ENCODE measurements around the gene MRTFA. TPM values are rescaled to one million over a fixed set of nuclear protein-coding genes. Genes with fewer than 3 reads are reported as not detected.

Gene MRTFA
- total RNA-seq, 2 donors from 2014 or later = 71.8 to 129 TPM

DNA sequence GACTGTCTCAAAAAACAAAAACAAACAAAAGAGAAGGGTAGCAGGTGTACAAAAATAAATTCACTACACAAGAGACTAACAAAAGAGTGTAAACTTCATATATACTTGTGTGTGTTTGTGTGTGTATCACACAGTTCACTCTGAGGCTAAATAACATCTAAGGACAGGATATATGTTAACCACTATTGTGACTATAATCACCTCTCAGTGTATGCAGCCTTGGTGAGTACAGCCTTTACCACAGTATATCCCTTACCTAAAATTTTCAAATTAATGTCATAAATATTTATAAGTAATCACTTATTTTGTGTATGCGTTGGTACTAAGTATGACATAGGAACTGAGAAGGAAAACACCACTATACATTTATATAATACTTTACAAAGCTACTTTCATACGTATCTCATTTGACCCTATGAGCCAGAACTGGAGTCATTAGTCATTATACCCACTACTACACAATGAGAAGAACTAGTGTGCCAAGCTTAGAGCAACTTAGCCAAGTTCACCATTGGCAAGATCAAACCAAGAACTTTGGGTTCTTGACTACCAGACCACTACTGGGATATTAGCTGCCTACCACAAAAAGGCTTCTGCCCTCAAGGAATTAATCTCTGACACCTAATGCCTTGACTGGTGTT, 149.4 kb downstream of the MRTFA start:
- Histone ChIP-seq H3K4me3 (no peak overlapping the region), H3K36me3 (no peaks in the 10 kb centered on the region), H3K27me3 (replicated peaks; ENCODE audit: insufficient read depth) (no peaks in the 10 kb centered on the region), H3K4me1 (ENCODE audit: control insufficient read depth in 1 of 2, low read depth in 2 of 2) (peaks cover 29 to 42% of the 10 kb centered on the region in 2 donors), H3K27ac (peak overlapping the region in 1 of 2 donors; percentile 14), H3K9me3 (no peaks in the 10 kb centered on the region)
- ATAC-seq (ENCODE audit: insufficient number of reproducible peaks, low FRiP score, low read depth) (no peak), DNase-seq (ENCODE audit: low spot score) (no peak)
- TF ChIP-seq, protein P1, sequence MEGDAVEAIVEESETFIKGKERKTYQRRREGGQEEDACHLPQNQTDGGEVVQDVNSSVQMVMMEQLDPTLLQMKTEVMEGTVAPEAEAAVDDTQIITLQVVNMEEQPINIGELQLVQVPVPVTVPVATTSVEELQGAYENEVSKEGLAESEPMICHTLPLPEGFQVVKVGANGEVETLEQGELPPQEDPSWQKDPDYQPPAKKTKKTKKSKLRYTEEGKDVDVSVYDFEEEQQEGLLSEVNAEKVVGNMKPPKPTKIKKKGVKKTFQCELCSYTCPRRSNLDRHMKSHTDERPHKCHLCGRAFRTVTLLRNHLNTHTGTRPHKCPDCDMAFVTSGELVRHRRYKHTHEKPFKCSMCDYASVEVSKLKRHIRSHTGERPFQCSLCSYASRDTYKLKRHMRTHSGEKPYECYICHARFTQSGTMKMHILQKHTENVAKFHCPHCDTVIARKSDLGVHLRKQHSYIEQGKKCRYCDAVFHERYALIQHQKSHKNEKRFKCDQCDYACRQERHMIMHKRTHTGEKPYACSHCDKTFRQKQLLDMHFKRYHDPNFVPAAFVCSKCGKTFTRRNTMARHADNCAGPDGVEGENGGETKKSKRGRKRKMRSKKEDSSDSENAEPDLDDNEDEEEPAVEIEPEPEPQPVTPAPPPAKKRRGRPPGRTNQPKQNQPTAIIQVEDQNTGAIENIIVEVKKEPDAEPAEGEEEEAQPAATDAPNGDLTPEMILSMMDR (IDR thresholded peaks at IDR 0.05) = no peak

DNA sequence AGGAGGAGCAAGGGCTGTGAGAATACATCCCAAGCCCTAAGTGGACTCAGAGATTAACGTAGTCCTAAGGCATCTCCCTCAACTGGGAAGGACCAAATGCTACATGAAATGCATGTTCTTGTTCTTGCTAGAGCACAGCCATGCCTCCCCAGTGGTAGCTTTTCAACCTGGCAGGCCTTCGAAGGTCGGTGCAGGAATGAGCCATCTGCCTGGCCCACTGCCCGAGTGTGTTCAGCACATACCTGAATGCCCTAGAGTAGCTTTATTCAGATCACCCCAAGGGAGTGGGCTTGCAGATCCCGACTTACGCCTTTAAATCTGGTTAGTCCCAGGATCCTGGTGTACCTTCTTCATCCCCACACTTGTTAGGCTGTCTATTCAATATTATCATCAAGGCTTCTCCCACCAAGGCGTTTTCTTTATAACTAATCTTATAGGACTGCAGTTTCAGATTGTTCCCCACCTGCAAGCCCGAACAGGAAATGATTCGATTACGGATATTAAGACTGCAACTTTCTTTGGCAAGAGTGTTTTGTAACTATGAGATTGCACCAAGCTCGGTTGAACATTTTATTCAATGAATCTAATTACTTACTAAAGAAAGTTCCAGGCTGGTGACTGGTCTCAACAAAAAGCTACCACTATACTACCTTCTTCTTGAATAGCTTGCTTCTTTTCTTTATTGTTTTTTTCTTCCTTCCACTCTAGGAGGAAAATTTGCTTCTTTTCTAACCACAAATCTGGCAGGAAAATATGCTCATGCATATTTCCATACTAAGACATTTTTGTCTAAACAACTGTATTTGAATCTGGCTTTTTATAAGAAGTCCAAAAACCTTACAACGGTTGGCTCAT, 150.5 kb downstream of the MRTFA start:
- ATAC-seq (ENCODE audit: insufficient number of reproducible peaks, low FRiP score, low read depth) = no peak
- H3K9me3 ChIP-seq = no peaks in the 10 kb centered on the region
- DNase-seq (ENCODE audit: low spot score) = no peak
- H3K4me1 ChIP-seq (ENCODE audit: control insufficient read depth in 1 of 2, low read depth in 2 of 2) = peaks cover 19 to 36% of the 10 kb centered on the region in 2 donors
- no peaks in the 10 kb centered on the region for H3K27me3 ChIP-seq (replicated peaks; ENCODE audit: insufficient read depth)
- peak overlapping the region in 1 of 2 donors; percentile 14 for H3K27ac ChIP-seq
- H3K4me3 ChIP-seq = no peak overlapping the region
- H3K36me3 ChIP-seq = no peaks in the 10 kb centered on the region
- TF ChIP-seq, protein P1 (IDR thresholded peaks at IDR 0.05) = no peak

DNA sequence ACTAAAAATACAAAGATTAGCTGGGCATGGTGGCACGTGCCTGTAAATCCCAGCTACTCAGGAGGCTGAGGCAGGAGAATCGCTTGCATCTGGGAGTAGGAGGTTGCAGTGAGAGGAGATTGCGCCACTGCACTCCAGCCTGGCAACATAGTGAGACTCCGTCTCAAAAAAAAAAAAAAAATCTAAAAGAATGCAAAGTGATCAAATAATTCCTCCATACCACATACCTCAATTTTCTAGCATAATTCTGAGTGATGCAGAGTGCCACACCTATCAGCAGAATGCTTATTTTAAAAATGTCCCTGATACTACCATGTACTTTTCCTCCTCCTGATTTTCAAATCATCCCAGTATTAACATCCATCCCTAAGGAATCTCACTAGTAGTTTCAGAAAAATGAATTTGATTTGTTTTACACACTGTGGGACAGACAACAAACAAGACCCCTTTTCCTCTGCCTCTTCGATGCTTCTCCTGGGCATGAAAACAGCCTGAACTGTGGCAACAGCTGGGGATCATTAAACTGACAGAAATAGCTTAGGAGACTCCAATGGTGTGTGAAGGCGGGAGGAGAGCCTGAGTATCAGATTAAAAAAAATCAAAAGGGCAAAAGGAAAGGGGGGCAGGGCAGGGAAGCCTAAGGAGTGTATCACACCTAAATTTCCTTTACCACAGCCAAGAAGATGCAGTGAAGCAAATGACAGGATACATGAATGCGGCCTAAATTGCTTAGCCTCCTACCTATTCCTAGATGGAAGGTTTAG, 151.4 kb downstream of the MRTFA start:
- no peak for ATAC-seq (ENCODE audit: insufficient number of reproducible peaks, low FRiP score, low read depth)
- H3K4me3 ChIP-seq = no peak overlapping the region
- DNase-seq (ENCODE audit: low spot score) = no peak
- peaks cover 16 to 35% of the 10 kb centered on the region in 2 donors for H3K4me1 ChIP-seq (ENCODE audit: control insufficient read depth in 1 of 2, low read depth in 2 of 2)
- H3K36me3 ChIP-seq = no peaks in the 10 kb centered on the region
- no peaks in the 10 kb centered on the region for H3K9me3 ChIP-seq
- TF ChIP-seq, protein P1 (IDR thresholded peaks at IDR 0.05) = no peak
- H3K27me3 ChIP-seq (replicated peaks; ENCODE audit: insufficient read depth) = no peaks in the 10 kb centered on the region
- H3K27ac ChIP-seq = no peak overlapping the region

DNA sequence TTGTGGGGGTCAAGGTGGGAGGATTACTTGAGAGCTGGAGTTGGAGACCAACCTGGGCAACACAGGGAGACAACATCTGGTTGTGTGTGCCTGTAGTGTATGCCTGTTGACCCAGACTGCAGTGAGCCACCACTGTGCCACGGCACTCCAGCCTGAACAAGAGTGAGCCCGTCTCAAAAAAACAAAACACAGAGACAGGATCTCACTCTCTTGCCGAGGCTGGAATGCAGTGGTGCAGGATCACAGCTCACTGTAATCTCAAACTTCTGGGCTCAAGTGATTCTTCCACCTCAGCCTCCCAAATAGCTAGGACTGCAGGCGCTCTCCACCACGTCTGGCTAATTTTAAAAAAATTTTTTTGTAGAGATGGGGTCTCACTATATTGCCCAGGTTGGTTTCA, 153.6 kb downstream of the MRTFA start:
- no peak overlapping the region for H3K27ac ChIP-seq
- H3K4me1 ChIP-seq (ENCODE audit: control insufficient read depth in 1 of 2, low read depth in 2 of 2) = peaks cover 16 to 44% of the 10 kb centered on the region in 2 donors
- no peaks in the 10 kb centered on the region for H3K36me3 ChIP-seq
- H3K9me3 ChIP-seq = no peaks in the 10 kb centered on the region
- no peaks in the 10 kb centered on the region for H3K27me3 ChIP-seq (replicated peaks; ENCODE audit: insufficient read depth)
- DNase-seq (ENCODE audit: low spot score) (no peak), ATAC-seq (ENCODE audit: insufficient number of reproducible peaks, low FRiP score, low read depth) (no peak)
- H3K4me3 ChIP-seq = no peak overlapping the region
- TF ChIP-seq, protein P1 (IDR thresholded peaks at IDR 0.05) = no peak

DNA sequence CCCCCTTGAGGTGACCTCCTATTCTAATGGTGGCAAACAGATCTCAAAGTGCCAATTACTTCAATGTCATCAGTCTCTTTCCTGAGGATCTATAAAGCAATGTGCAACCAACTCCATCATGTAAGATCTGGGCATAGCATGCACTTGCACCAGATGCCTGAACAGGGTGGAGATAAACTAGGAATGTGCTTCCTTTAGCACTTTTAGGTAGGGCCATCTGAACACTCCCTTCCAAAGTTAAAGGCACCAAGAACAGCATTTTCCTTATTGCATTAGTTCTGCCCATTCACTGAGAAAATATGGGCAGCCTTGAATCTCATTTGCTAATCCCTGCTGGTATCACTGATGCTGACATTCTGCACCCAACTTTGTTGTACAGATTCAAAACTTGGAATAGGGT, 154.1 kb downstream of the MRTFA start:
- no peak for DNase-seq (ENCODE audit: low spot score)
- H3K4me1 ChIP-seq (ENCODE audit: control insufficient read depth in 1 of 2, low read depth in 2 of 2) = peaks cover 19 to 44% of the 10 kb centered on the region in 2 donors
- H3K9me3 ChIP-seq = no peaks in the 10 kb centered on the region
- ATAC-seq (ENCODE audit: insufficient number of reproducible peaks, low FRiP score, low read depth) = no peak
- H3K27me3 ChIP-seq (replicated peaks; ENCODE audit: insufficient read depth) = no peaks in the 10 kb centered on the region
- no peaks in the 10 kb centered on the region for H3K36me3 ChIP-seq
- no peak overlapping the region for H3K27ac ChIP-seq
- TF ChIP-seq, protein P1 (IDR thresholded peaks at IDR 0.05) = no peak
- no peak overlapping the region for H3K4me3 ChIP-seq

Data from thoracic aorta (tissue), 2 donors.